ENCODE measurements around the gene TSR3. TPM values are rescaled to one million over a fixed set of nuclear protein-coding genes. Genes with fewer than 3 reads are reported as not detected.

The TSR3 gene
- total RNA-seq, 4 donors from 2014 or later, result 42.4 to 78.5 (median 61.9) TPM

DNA sequence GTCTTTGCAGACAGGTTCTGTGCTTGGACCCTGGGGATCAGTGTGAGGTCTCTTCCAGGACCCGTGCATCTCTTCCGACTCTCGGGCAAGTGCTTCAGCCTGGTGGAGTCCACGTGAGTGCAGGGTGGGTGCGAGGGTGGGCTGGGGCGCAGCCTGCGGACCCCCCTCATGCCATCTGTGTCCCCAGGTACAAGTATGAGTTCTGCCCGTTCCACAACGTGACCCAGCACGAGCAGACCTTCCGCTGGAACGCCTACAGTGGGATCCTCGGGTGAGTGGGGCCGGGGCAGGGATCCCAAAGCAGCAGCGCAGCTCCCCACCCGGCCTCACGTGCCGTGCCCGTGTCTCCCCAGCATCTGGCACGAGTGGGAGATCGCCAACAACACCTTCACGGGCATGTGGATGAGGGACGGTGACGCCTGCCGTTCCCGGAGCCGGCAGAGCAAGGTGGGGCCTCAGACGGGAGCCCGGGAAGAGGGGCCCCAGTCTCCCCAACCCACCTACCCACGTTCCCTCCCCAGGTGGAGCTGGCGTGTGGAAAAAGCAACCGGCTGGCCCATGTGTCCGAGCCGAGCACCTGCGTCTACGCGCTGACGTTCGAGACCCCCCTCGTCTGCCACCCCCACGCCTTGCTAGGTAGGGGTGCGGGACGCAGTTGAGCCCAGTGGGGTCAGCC is 10.1 kb upstream of the TSR3 start:
- TF ChIP-seq, protein P1, sequence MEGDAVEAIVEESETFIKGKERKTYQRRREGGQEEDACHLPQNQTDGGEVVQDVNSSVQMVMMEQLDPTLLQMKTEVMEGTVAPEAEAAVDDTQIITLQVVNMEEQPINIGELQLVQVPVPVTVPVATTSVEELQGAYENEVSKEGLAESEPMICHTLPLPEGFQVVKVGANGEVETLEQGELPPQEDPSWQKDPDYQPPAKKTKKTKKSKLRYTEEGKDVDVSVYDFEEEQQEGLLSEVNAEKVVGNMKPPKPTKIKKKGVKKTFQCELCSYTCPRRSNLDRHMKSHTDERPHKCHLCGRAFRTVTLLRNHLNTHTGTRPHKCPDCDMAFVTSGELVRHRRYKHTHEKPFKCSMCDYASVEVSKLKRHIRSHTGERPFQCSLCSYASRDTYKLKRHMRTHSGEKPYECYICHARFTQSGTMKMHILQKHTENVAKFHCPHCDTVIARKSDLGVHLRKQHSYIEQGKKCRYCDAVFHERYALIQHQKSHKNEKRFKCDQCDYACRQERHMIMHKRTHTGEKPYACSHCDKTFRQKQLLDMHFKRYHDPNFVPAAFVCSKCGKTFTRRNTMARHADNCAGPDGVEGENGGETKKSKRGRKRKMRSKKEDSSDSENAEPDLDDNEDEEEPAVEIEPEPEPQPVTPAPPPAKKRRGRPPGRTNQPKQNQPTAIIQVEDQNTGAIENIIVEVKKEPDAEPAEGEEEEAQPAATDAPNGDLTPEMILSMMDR (IDR thresholded peaks at IDR 0.05), result no peak
- ATAC-seq (ENCODE audit: low FRiP score) (no peak), DNase-seq (ENCODE audit: low spot score) (no peak)

DNA sequence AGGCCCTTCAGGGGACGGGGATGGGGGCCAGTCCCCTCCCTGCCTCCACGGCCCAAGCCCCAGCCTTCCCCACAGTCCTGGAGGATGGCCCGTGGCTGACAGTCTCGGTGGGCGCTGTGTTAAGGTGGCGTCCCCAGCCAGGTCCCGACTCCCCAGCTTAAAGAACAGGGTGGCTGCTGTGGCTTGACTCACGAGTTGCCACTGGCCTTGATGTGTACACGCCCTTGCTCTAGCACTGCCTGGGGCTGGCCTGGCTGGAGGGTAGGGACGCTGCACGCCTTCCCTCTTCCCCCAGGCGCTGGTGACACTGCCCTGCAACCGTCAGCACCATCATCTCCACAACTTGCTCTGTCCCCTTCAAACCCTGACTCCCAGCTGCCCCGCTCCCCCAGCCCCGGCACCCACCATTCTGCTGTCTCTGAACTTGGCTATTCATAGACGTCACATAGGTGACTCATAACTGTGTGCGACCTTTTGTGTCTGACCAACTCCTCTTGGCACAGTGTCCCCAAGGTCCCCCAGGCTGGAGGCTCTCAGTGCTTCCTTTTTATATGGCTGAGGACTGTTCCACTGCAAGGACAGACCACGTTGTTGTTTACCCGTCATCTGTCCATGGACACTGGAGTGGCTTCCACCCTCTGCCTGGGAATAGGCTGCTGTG is 6.4 kb upstream of the TSR3 start:
- TF ChIP-seq, protein P1 (IDR thresholded peaks at IDR 0.05), result no peak
- DNase-seq (ENCODE audit: low spot score) (no peak), ATAC-seq (ENCODE audit: low FRiP score) (no peak)

DNA sequence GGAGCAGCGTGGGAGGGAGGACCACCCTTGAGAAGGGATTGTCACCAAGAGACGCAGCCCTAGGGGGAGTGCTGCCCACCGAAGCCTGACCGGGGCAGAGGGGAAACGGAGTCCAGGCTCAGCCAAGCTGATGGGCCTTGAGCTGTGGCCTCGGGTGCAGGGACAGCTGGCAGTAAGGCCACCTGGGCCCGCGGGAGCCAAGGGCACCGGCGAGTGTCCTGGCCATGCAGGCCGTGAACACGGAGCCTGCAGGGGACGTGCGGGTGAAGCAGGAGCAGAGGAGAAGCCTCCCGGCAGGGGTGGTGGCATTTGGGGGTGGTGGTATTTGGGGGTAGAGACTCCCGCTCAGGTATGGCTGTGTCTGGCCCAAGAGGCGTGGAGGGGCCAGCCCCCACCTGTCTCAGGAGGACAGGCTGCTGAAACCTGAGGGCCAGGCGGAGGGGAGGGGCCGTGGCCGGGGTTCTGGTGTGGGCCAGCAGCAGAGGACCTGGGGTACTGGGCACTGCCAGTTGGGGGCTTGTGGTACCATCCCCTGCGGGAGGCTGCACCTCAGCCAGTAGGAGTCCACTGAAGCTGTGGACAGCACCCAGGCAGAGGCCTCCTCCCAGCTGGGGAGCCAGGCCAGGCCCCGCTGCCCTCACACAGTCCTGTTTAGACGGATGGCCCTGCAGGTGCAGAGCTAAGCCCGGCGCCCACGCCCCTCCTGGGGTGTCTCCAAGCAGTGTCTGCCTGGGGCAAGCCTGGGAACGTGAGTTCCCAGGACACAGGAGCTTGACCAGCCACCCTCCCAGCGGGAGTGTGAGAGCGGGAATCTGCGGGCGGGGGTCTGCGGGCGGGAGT is 4.6 kb upstream of the TSR3 start:
- DNase-seq (ENCODE audit: low spot score) (no peak), ATAC-seq (ENCODE audit: low FRiP score) (no peak)
- TF ChIP-seq, protein P1 (IDR thresholded peaks at IDR 0.05), result no peak

DNA sequence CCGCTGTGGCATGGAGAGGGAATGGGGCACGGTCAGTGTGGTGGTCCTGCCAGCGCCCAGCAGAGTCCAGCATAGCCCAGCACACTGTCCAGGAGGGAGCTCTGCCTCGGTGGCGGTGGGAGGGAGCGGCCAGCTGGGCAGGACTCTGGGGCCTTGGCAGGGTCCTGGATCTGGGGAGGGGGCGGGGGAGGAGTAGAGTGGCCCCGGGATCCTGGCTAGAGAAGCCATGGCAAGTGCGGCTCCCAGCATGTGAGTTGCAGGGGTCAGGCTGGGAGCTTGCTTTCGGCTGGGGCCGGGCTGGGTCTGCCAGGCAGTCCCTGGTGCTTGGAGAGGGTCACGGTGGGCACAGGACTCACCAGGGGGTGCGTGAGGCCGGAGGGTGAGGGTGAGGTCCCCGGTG is 3.9 kb upstream of the TSR3 start:
- TF ChIP-seq, protein P1 (IDR thresholded peaks at IDR 0.05), result no peak
- no peak for DNase-seq (ENCODE audit: low spot score)
- no peak for ATAC-seq (ENCODE audit: low FRiP score)

DNA sequence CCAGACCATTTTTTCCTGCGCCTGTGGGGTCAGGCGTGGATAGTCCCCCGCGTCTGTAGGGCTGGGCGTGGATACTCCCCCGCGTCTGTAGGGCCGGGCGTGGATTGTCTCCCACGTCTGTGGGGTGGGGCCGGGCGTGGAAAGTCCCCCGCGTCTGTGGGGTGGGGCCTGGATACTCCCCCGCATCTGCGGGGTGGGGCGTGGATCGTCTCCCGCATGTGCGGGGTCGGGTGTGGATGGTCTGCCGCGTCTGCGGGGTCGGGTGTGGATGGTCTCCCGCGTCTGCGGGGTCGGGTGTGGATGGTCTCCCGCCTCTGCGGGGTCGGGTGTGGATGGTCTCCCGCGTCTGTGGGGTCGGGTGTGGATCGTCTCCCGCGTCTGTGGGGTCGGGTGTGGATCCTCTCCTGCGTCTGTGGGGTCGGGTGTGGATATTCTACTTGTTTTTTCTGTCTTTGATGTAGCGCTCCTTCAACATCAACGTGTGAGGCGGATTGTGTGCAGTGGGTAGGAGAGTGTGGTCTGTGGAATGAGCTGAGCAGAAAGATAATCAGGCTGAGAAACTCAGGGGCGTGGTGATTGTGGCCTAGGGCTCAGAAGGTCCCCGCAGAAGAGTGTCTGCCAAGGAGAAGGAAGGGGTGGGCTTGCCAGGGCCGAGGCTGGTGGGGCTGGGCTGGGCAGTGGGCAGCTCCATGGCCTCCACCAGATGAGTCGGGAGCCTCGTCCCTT is 3.3 kb upstream of the TSR3 start:
- TF ChIP-seq, protein P1 (IDR thresholded peaks at IDR 0.05), result no peak
- DNase-seq (ENCODE audit: low spot score) (no peak), ATAC-seq (ENCODE audit: low FRiP score) (no peak)

DNA sequence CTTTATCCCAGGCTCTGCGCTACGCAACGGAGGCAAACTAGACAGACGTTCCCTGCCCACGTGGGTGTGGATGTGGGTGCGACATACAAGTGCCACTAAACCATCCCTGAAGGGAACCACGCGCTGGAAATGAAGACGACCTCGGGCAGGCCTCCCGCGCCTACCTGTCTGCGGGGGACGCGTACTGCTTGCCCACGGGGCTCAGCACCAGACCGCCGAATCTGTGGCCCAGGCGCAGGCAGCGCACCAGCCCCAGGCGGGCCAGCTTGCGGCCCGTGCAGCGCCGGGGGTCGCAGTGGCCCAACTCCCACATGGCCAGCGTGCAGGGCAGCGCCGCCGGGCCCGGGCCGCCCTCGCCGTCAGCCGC is 480 bp downstream of the TSR3 start:
- ATAC-seq (ENCODE audit: low FRiP score) (no peak), DNase-seq (ENCODE audit: low spot score) (no peak)
- TF ChIP-seq, protein P1 (IDR thresholded peaks at IDR 0.05), result no peak

Measured in omental fat pad (tissue), 4 donors.